Coronary artery (tissue), 2 donors: ENCODE measurements around the gene VPS33B.
"Not testable (repeated sequence)": the region's sequence is repeated elsewhere in the genome, so short reads cannot be mapped to it uniquely, and the experiment has no call there.

Experiments
- DNase-seq: peaks from one replicate; pipeline ENCODE4 v3.0.0-alpha.2; 2017; ENCODE audit warnings: low spot score
- H3K27ac ChIP-seq, 2 donors: fragments of 200-600 bp; sonication (generic); one replicate each; pipeline ENCODE4 v1.5.1; 2016 to 2019
- H3K4me3 ChIP-seq: fragments of 200-600 bp; sonication (generic); 2 replicates; pipeline ENCODE4 v1.5.1; 2016; ENCODE audit warnings: mild to moderate bottlenecking, moderate library complexity
- TF ChIP-seq, protein P1 (sequence below): fragments of 200-600 bp; sonication (generic); IDR thresholded peaks from one replicate; pipeline ENCODE4 v1.5.1; 2019; ENCODE audit warnings: antibody characterized with exemption

VPS33B gene

DNA sequence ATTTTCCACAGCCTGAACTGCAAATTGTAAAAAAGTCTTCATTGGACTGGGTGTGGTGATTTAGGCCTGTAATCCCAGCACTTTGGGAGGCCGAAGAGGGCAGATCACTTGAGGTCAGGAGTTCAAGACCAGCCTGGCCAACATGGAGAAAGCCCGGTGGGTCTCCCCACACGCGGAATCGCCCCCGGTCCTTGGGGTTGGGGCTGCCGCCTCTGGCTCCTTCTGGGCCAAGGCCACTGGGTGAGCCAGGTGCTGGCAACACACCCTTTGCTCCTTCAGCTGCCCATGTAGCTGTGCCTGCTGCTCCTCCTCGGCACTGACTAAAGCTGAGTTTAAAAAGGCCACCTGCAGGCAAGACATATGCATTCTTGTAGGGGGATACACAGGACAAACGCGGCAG lies 9.4 kb upstream of the VPS33B start:
- no peak for DNase-seq
- H3K27ac ChIP-seq = no peak overlapping the region
- H3K4me3 ChIP-seq = no peak overlapping the region
- TF ChIP-seq, protein P1, sequence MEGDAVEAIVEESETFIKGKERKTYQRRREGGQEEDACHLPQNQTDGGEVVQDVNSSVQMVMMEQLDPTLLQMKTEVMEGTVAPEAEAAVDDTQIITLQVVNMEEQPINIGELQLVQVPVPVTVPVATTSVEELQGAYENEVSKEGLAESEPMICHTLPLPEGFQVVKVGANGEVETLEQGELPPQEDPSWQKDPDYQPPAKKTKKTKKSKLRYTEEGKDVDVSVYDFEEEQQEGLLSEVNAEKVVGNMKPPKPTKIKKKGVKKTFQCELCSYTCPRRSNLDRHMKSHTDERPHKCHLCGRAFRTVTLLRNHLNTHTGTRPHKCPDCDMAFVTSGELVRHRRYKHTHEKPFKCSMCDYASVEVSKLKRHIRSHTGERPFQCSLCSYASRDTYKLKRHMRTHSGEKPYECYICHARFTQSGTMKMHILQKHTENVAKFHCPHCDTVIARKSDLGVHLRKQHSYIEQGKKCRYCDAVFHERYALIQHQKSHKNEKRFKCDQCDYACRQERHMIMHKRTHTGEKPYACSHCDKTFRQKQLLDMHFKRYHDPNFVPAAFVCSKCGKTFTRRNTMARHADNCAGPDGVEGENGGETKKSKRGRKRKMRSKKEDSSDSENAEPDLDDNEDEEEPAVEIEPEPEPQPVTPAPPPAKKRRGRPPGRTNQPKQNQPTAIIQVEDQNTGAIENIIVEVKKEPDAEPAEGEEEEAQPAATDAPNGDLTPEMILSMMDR = no peak

DNA sequence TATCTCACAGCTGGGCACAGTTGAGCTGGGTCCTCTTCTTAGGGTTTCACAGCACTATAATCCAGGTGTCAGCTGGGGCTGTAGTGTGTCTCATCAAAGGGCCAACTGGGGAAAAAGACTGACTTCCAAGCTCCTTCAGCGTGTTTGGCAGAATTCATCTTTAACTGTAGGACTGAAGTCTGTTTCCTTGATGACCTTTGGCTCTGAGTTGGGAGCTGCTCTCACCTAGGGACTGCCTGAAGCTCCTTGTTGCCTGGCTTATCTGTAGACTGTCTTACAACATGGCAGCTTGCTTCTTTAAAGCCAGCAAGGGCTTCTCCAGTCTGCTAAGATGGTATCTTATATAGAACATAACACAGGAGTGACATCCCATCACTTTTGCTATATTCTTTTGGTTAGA lies 5.3 kb upstream of the VPS33B start:
- no peak for DNase-seq
- TF ChIP-seq, protein P1 = no peak
- H3K4me3 ChIP-seq = no peak overlapping the region

DNA sequence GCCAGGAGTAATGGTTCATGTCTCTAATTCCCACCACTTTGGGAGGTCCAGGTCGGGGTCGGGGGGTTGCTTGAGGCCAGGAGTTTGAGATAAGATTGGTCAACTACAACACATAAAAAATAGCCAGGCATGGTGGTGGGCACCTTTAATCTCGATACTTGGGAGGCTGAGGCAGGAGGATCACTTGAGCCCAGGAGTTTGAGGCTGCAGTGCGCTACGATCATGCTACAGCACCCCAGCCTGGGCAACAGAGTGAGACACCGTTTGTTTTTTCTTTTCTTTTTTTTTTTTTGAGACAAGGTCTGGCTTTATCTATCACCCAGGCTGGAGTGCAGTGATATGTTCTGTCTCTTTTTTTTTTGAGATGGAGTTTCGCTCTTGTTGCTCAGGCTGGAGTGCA lies 1.3 kb upstream of the VPS33B start:
- Histone ChIP-seq H3K27ac (no peak overlapping the region), H3K4me3 (no peak overlapping the region)
- TF ChIP-seq, protein P1 = no peak
- no peak for DNase-seq

More for the DNA sequence above, 5.3 kb upstream of the VPS33B start:
- H3K27ac ChIP-seq = no peak overlapping the region

DNA sequence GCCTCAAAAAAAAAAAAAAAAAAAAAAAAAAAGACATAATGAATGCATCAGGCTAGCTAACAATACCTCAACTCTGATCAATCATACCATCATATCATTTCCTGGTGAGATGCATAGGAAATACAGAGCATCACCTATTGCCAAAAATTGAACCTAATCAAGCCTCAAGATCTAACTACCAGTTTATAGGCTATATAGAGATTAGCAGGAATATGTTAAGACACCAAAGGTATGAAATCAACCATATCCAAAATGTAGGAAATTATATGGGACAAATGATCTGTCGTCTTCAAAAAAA lies 387 bp upstream of the VPS33B start:
- peak overlapping the region; percentile 61 to 86 for H3K27ac ChIP-seq

DNA sequence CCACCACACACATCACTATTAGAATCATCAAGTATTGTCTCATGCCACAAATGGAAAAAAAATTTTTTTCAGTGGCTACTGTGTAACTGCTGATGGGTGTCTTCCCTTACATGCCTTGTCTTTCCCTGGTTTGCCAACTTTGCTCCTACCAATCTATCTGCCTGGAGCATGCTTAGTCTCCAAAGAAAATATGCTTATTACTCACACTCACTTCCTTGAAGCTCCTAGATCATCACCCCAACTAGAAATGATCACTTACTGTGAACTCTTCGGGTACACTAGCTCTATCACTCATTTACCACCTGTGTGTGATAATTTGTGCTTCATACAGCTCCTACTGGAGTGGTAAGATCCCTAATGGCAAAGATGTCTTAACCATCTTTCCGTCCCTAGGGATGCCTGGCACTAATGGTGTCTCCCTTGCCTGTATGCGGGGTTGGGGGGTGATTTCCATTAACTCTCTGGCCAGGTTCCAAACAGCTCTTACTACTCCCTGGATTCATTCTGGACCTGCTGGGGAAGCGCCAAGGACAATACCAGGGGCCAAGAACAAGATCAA lies 799 bp downstream of the VPS33B start:
- Histone ChIP-seq H3K27ac (peak overlapping the region; percentile 61 to 86), H3K4me3 (peak overlapping the region; percentile 98)
- no peak for DNase-seq
- TF ChIP-seq, protein P1 = no peak

More for the DNA sequence above, 387 bp upstream of the VPS33B start:
- DNase-seq = no peak
- TF ChIP-seq, protein P1 = no peak
- H3K4me3 ChIP-seq = peak overlapping the region; percentile 98

DNA sequence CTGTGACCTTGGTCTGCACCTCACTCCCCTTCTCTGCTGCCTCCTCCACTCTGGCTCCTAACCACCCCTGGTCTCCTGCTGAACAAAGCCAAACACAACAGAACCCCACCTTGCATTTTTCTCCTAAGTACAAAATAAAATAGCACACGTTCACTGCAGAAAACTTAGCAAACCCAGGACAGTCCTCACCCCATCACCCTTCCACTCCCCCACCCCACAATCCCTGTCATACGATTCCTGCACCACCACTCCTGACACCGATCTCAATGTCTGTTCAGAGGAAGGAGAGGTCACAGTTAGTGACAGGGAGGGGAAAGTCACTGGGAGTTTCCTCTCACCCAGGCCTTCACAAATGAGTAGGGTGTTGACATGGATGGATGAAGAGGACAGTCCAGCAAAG lies 4.2 kb downstream of the VPS33B start:
- TF ChIP-seq, protein P1 = no peak
- DNase-seq = no peak

DNA sequence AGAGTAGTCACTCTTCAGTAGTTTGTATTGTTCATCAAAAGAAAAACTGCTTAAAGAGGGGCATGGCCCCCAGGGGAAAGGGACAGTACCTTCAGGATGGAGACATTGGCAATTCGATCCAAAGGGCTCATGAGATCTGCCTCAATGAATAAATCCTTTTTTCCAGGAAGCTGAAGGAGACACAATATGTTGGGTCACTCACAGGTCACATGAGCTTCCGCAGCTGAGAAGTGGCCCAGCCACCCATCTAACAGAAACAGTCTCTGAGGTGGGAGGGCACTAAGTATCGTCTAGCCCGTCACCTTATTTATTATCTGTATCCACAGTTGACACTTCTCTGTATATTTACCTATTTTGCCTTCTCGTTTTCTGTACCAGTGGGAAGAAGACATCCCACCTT lies 4.7 kb downstream of the VPS33B start:
- TF ChIP-seq, protein P1 = no peak
- Histone ChIP-seq H3K4me3 (no peak overlapping the region), H3K27ac (no peak overlapping the region)
- DNase-seq = no peak

More for the DNA sequence above, 4.2 kb downstream of the VPS33B start:
- Histone ChIP-seq H3K27ac (no peak overlapping the region), H3K4me3 (no peak overlapping the region)

DNA sequence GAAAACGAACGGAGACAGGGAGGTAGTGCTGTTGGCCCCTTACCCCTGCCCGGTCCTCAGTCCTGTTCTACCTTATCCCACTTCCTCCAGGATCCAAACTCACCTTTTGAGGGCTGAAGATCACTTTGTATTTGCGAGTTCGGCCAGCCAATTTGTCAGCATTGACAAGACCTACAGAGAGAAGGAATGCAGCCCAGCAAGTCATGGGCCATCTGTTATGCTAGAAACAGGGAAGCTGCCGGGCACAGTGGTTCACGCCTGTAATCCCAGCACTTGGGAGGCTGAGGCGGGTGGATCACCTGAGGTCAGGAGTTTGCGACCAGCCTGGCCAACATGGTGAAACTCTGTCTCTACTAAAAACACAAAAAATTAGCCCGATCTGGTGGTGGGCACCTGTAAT lies 8.7 kb downstream of the VPS33B start:
- not testable (repeated sequence) for DNase-seq, H3K27ac ChIP-seq, H3K4me3 ChIP-seq
